Loucy (cell line): Measurements from ENCODE around the gene CD53.

Experiments
- CTCF ChIP-seq: fragments of 200-600 bp; sonication (generic); conservative IDR thresholded peaks from 2 replicates; pipeline ENCODE4 v1.5.1; 2014; ENCODE audit warnings: mild to moderate bottlenecking, antibody characterized with exemption, low read length
- EZH2phosphoT487 ChIP-seq: fragments of 200-600 bp; IDR thresholded peaks from 2 replicates; pipeline ENCODE4 v1.6.1; 2018; ENCODE audit warnings: antibody characterized with exemption, mild to moderate bottlenecking, moderate library complexity, borderline replicate concordance

- TF ChIP-seq CTCF = no peak
- TF ChIP-seq EZH2phosphoT487 = no peak
These were observed 43.8 kb downstream of the CD53 start for GRCh38 chr1:110916669-110917306.
